Prostate gland (tissue), 2 donors: Measurements from ENCODE around the gene ATP11B. TPM values are rescaled to one million over a fixed set of nuclear protein-coding genes. Genes with fewer than 3 reads are reported as not detected.

Source experiments
- DNase-seq: peaks from one replicate; pipeline ENCODE4 v3.0.0-alpha.2; 2019; ENCODE audit warnings: low spot score
- H3K27ac ChIP-seq, 2 donors: fragments of 200-600 bp; sonication (generic); 2 replicates each; pipeline ENCODE4 v1.5.1; 2017 to 2019
- H3K27me3 ChIP-seq: fragments of 200-600 bp; sonication (generic); replicated peaks from 2 replicates; pipeline ENCODE4 v1.5.1; 2019; ENCODE audit not compliant: insufficient read depth
- H3K36me3 ChIP-seq, 2 donors: fragments of 200-600 bp; sonication (generic); 1 replicate in 1 of 2; 2 replicates in 1 of 2; pipeline versions ENCODE4 v1.5.1 to v1.8.1; 2017 to 2019
- H3K4me1 ChIP-seq: fragments of 200-600 bp; sonication (generic); replicated peaks from 2 replicates; pipeline ENCODE4 v1.5.1; 2019
- H3K4me3 ChIP-seq, 2 donors: fragments of 200-600 bp; sonication (generic); 2 replicates each; pipeline ENCODE4 v1.5.1; 2017 to 2019
- H3K9me3 ChIP-seq: fragments of 200-600 bp; sonication (generic); 2 replicates; pipeline ENCODE4 v1.5.1; 2017
- POLR2A ChIP-seq: fragments of 450-650 bp; IDR thresholded peaks from one replicate; pipeline ENCODE4 v1.6.1; 2016; ENCODE audit warnings: antibody characterized with exemption, mild to moderate bottlenecking
- POLR2AphosphoS5 ChIP-seq: sonication (generic); formaldehyde crosslinking; IDR thresholded peaks from one replicate; pipeline ENCODE4 v1.6.1; 2017; ENCODE audit warnings: antibody characterized with exemption
- WGBS: methylation state at CpG from one replicate; pipeline ENCODE4 v1.1.5; 2018; 5-methylcytosine and 5-hydroxymethylcytosine counted together
- intact Hi-C: fragments of 100-400 bp; cut with DNase I; formaldehyde crosslinking; loops from one replicate; pipeline ENCODE4 v1.14.2; 2022
- total RNA-seq, 2 donors: library from RNA; depleted of rRNA; stranded (reverse); fragments of >200 nt; gene quantifications; one replicate each; pipeline ENCODE4 v1.1.0, GENCODE V29; 2016
- TF ChIP-seq, protein P1 (sequence below), 4 experiments: fragments of 200-600 bp in 2 of 4; fragments of 450-650 bp in 2 of 4; sonication (generic) in 2 of 4; IDR thresholded peaks; 1 replicate in 3 of 4; 2 replicates in 1 of 4; pipeline ENCODE4 v1.5.1; 2016 to 2019; ENCODE audit warnings: antibody characterized with exemption in 4 of 4, mild to moderate bottlenecking in 2 of 4, moderate library complexity in 2 of 4

The ATP11B gene
- total RNA-seq, 2 donors from 2014 or later = 120 to 122 TPM

DNA sequence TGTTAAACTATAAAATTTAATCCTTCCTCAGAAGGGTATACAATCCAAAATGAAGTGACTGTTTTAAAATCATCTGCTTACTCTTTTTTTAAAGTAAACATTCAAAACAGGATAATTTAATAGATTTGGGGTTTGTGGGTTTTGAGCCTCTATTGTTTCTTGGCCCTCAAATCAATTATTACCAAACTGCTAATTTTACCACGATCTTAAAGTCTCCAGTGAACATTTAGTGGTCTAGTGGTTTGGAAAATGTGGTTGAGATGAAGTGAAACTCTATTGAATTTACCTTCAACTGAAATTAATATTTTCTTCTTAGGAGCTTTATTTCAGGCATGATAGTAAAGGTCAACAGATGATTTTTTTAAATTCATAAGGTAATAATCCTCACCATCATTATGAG is 11.2 kb upstream of the ATP11B start:
- Histone ChIP-seq H3K27ac (no peak overlapping the region), H3K27me3 (no peaks in the 10 kb centered on the region), H3K4me1 (no peaks in the 10 kb centered on the region), H3K4me3 (no peak overlapping the region), H3K9me3 (no peaks in the 10 kb centered on the region), H3K36me3 (no peaks in the 10 kb centered on the region)
- DNase-seq = no peak
- intact Hi-C loops = no loop called here
- 86% methylated on average over 1 of the region's 1 CpG for WGBS
- no peak for TF ChIP-seq POLR2A
- no peak for TF ChIP-seq POLR2AphosphoS5
- TF ChIP-seq, protein P1, sequence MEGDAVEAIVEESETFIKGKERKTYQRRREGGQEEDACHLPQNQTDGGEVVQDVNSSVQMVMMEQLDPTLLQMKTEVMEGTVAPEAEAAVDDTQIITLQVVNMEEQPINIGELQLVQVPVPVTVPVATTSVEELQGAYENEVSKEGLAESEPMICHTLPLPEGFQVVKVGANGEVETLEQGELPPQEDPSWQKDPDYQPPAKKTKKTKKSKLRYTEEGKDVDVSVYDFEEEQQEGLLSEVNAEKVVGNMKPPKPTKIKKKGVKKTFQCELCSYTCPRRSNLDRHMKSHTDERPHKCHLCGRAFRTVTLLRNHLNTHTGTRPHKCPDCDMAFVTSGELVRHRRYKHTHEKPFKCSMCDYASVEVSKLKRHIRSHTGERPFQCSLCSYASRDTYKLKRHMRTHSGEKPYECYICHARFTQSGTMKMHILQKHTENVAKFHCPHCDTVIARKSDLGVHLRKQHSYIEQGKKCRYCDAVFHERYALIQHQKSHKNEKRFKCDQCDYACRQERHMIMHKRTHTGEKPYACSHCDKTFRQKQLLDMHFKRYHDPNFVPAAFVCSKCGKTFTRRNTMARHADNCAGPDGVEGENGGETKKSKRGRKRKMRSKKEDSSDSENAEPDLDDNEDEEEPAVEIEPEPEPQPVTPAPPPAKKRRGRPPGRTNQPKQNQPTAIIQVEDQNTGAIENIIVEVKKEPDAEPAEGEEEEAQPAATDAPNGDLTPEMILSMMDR (IDR thresholded peaks at IDR 0.05) = no peak

DNA sequence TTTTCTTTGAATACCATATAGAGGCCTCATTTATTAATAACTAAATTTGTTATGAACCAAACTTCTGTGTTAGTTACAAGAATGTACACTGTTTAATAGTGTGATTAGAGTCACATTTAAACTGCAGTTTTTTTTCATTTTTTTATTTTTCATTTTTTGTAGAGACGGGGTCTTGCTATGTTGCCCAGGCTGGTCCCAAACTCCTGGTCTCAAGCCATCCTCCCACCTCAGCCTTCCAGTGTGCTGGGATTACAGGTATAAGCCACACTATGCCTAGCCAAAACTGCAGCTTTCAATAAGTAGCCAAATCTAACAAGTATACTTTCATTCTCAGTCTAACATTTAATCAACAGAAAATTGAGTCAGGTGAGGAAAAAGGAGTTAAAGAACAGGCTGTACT is 10.2 kb upstream of the ATP11B start:
- Histone ChIP-seq H3K27me3 (no peaks in the 10 kb centered on the region), H3K27ac (no peak overlapping the region), H3K4me3 (no peak overlapping the region), H3K36me3 (no peaks in the 10 kb centered on the region), H3K9me3 (no peaks in the 10 kb centered on the region), H3K4me1 (no peaks in the 10 kb centered on the region)
- no peak for DNase-seq
- 90% methylated on average over 1 of the region's 1 CpG for whole genome bisulfite sequencing
- intact Hi-C loops = no loop called here
- TF ChIP-seq POLR2AphosphoS5 (no peak), POLR2A (no peak)
- TF ChIP-seq, protein P1 (IDR thresholded peaks at IDR 0.05) = no peak

DNA sequence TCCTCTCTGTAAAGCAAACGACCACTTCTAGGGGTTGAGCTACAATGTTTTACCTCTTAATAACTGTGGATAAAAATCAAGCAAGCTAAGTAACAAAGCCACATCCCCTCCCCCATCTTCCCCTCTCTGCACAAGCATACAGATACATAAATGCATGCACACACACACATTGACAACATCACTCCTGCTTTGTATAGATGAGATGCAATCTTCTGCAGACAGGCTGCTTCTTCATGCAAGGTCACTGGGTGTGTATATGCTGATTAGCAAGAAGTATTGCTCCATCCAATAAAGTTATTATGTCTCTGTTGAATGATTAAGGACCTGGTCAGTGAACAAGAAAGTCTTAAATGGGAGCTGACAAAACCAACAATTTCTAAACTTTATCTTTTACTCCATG is 8.8 kb upstream of the ATP11B start:
- WGBS = 36% methylated on average over 1 of the region's 1 CpG
- Histone ChIP-seq H3K4me1 (no peaks in the 10 kb centered on the region), H3K27ac (no peak overlapping the region), H3K9me3 (no peaks in the 10 kb centered on the region), H3K27me3 (no peaks in the 10 kb centered on the region), H3K4me3 (no peak overlapping the region), H3K36me3 (no peaks in the 10 kb centered on the region)
- TF ChIP-seq, protein P1 (IDR thresholded peaks at IDR 0.05) = no peak
- TF ChIP-seq POLR2A (no peak), POLR2AphosphoS5 (no peak)
- intact Hi-C loops = no loop called here
- DNase-seq = no peak

DNA sequence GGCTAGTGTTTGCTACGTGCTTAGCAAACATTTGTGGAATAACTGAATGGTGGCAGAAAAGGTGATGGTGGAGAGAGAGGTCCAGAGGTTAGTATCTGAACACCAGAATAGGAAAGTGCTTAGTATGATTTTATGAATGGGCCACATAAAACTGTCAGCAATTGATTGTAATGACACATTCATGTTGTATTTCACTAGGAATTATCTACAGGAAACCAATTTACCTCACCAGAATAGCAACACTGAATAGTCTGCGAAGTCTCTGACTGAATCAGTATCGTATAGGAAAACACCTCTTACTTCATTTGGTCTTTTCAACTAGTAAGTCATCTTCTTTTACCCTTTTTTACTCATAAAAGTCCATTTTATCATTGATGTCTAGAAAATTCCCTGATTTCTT is 8.2 kb upstream of the ATP11B start:
- H3K36me3 ChIP-seq = no peaks in the 10 kb centered on the region
- no peaks in the 10 kb centered on the region for H3K27me3 ChIP-seq
- no peaks in the 10 kb centered on the region for H3K9me3 ChIP-seq
- no peak overlapping the region for H3K4me3 ChIP-seq
- intact Hi-C loops = no loop called here
- no peaks in the 10 kb centered on the region for H3K4me1 ChIP-seq
- no peak overlapping the region for H3K27ac ChIP-seq
- DNase-seq = no peak
- no peak for TF ChIP-seq POLR2AphosphoS5
- WGBS = 96% methylated on average over 3 of the region's 3 CpGs

DNA sequence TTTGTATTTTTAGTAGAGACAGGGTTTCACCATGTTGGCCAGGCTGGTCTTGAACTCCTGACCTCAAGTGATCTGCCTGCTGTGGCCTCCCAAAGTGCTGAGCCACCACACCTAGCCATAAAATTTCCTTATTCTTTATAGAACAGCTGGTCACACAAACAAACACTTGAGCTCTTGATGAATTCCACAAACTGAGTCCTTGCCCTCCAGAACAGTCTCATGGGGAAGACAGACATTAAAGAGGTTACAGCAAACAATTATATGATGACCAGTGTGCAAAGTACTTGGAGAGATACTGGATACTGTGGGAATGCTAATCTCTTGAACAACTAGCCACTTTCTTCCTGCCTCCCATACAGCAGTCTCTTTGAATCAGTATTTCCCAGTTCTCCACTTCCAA is 7.5 kb upstream of the ATP11B start:
- Histone ChIP-seq H3K9me3 (no peaks in the 10 kb centered on the region), H3K36me3 (no peaks in the 10 kb centered on the region), H3K4me1 (no peaks in the 10 kb centered on the region), H3K27me3 (no peaks in the 10 kb centered on the region), H3K27ac (no peak overlapping the region), H3K4me3 (no peak overlapping the region)
- intact Hi-C loops = no loop called here
- TF ChIP-seq, protein P1 (IDR thresholded peaks at IDR 0.05) = no peak
- TF ChIP-seq POLR2AphosphoS5 (no peak), POLR2A (no peak)
- no peak for DNase-seq
